AG10803 (cell line): ENCODE measurements around the gene NNT.

Experiments
- DNase-seq: peaks from one replicate; pipeline ENCODE4 v3.0.0; 2010; ENCODE audit warnings: low read depth
- H3K4me3 ChIP-seq: 2 replicates; pipeline ENCODE4 v1.5.1; 2011; ENCODE audit warnings: mild to moderate bottlenecking, low read length, control low read depth
- CTCF ChIP-seq: conservative IDR thresholded peaks from 2 replicates; pipeline ENCODE4 v1.5.1; 2011; ENCODE audit warnings: mild to moderate bottlenecking, low read length, control low read depth, inconsistent platforms

Gene NNT

GRCh38 chr5:43613370-43613769 lies 10.4 kb downstream of the NNT start:
- no peak overlapping the region for H3K4me3 ChIP-seq
- TF ChIP-seq CTCF: no peak
- DNase-seq: no peak

GRCh38 chr5:43615445-43616184 lies 12.6 kb downstream of the NNT start:
- no peak overlapping the region for H3K4me3 ChIP-seq
- TF ChIP-seq CTCF: no peak
- no peak for DNase-seq

- peak; percentile 68 for DNase-seq
- no peak for TF ChIP-seq CTCF
- no peak overlapping the region for H3K4me3 ChIP-seq
Measured at GRCh38 chr5:43616535-43616934, 13.6 kb downstream of the NNT start.

GRCh38 chr5:43619380-43619779 lies 16.4 kb downstream of the NNT start:
- peak; percentile 73 for DNase-seq
- no peak for TF ChIP-seq CTCF
- no peak overlapping the region for H3K4me3 ChIP-seq

- H3K4me3 ChIP-seq: no peak overlapping the region
- no peak for TF ChIP-seq CTCF
- no peak for DNase-seq
Measured at GRCh38 chr5:43619911-43620310, 16.9 kb downstream of the NNT start.

GRCh38 chr5:43620944-43621505 lies 18.0 kb downstream of the NNT start:
- no peak for DNase-seq
- H3K4me3 ChIP-seq: no peak overlapping the region
- no peak for TF ChIP-seq CTCF

- no peak overlapping the region for H3K4me3 ChIP-seq
- DNase-seq: no peak
- no peak for TF ChIP-seq CTCF
Measured at GRCh38 chr5:43622074-43622473, 19.1 kb downstream of the NNT start.
